Upper lobe of left lung (tissue), 6 donors: Measurements from ENCODE around the gene CENPVL1. TPM values are rescaled to one million over a fixed set of nuclear protein-coding genes. Genes with fewer than 3 reads are reported as not detected.
"Not testable (repeated sequence)": the region's sequence is repeated elsewhere in the genome, so short reads cannot be mapped to it uniquely, and the experiment has no call there.

Source experiments
- ATAC-seq, 2 donors: fragments of 200-7000 bp; cut with Tn5 transposase; one replicate each; pipeline ENCODE4 v1.9.1; 2022; ENCODE audit warnings: mild to moderate bottlenecking in 2 of 2, moderate library complexity in 2 of 2; ENCODE audit not compliant: low FRiP score in 2 of 2
- DNase-seq, 2 donors: peaks; one replicate each; pipeline ENCODE4 v3.0.0-alpha.2; 2019 to 2020
- H3K27ac ChIP-seq, 4 donors: fragments of 200-600 bp; sonication (generic); one replicate each; pipeline ENCODE4 v1.5.1; 2016 to 2019
- H3K27me3 ChIP-seq, 4 donors: fragments of 200-600 bp; sonication (generic); one replicate each; pipeline ENCODE4 v1.5.1; 2017 to 2019
- H3K36me3 ChIP-seq, 4 donors: fragments of 200-600 bp; sonication (generic); one replicate each; pipeline ENCODE4 v1.5.1; 2016 to 2019
- H3K4me1 ChIP-seq, 4 donors: fragments of 200-600 bp; sonication (generic); one replicate each; pipeline ENCODE4 v1.5.1; 2018 to 2019
- H3K4me3 ChIP-seq, 4 donors: fragments of 200-600 bp; sonication (generic); one replicate each; pipeline ENCODE4 v1.5.1; 2017 to 2019; ENCODE audit warnings: mild to moderate bottlenecking in 2 of 4, moderate library complexity in 1 of 4
- H3K9me3 ChIP-seq, 4 donors: fragments of 200-600 bp; sonication (generic); one replicate each; pipeline ENCODE4 v1.5.1; 2018 to 2019
- CTCF ChIP-seq, 6 experiments: fragments of 450-650 bp in 4 of 6; fragments of 200-600 bp in 2 of 6; sonication (generic) in 2 of 6; IDR thresholded peaks; one replicate each; pipeline ENCODE4 v1.5.1; 2016 to 2019; ENCODE audit warnings: antibody characterized with exemption in 6 of 6
- EP300 ChIP-seq, 4 donors: sonication (generic); formaldehyde crosslinking; IDR thresholded peaks; one replicate each; pipeline ENCODE4 v1.5.1; 2017; ENCODE audit warnings: antibody characterized with exemption in 4 of 4, control low read depth in 2 of 4
- POLR2A ChIP-seq, 4 donors: fragments of 450-650 bp; IDR thresholded peaks; one replicate each; pipeline ENCODE4 v1.5.1; 2016 to 2017; ENCODE audit warnings: antibody characterized with exemption in 4 of 4, mild to moderate bottlenecking in 2 of 4
- POLR2AphosphoS5 ChIP-seq, 2 donors: sonication (generic); formaldehyde crosslinking; IDR thresholded peaks; one replicate each; pipeline ENCODE4 v1.5.1; 2017; ENCODE audit warnings: antibody characterized with exemption in 2 of 2
- WGBS, 2 donors: methylation state at CpG; one replicate each; pipeline ENCODE4 v1.1.5; 2017 to 2018; 5-methylcytosine and 5-hydroxymethylcytosine counted together
- total RNA-seq, 6 donors: library from RNA; depleted of rRNA in 4 of 6; stranded (reverse); fragments of >200 nt in 4 of 6; gene quantifications; one replicate each; pipeline versions ENCODE4 v1.1.0 to v1.2.1, GENCODE V29; 2016 to 2021
- donor health status: DM: no; HTN: no; CAD: no; lungs with moderate emphysema.
- donor health status: DM: no; HTN: yes; CAD: no; lungs with severe emphysema.

Gene CENPVL1
- total RNA-seq, 6 donors from 2014 or later: not detected

GRCh38 chrX:51697397-51697796 is 12.9 kb upstream of the CENPVL1 start:
- H3K27ac ChIP-seq: no peak overlapping the region
- no peaks in the 10 kb centered on the region for H3K4me1 ChIP-seq
- 91 to 95% methylated on average over 7 to 8 of the region's 8 CpGs for WGBS, 2 donors
- no peak overlapping the region for H3K4me3 ChIP-seq
- no peaks in the 10 kb centered on the region for H3K27me3 ChIP-seq
- no peaks in the 10 kb centered on the region for H3K36me3 ChIP-seq
- DNase-seq (no peak), ATAC-seq (no peak)
- no peaks in the 10 kb centered on the region for H3K9me3 ChIP-seq
- no peak for TF ChIP-seq POLR2AphosphoS5 (IDR thresholded peaks at IDR 0.05)

DNA sequence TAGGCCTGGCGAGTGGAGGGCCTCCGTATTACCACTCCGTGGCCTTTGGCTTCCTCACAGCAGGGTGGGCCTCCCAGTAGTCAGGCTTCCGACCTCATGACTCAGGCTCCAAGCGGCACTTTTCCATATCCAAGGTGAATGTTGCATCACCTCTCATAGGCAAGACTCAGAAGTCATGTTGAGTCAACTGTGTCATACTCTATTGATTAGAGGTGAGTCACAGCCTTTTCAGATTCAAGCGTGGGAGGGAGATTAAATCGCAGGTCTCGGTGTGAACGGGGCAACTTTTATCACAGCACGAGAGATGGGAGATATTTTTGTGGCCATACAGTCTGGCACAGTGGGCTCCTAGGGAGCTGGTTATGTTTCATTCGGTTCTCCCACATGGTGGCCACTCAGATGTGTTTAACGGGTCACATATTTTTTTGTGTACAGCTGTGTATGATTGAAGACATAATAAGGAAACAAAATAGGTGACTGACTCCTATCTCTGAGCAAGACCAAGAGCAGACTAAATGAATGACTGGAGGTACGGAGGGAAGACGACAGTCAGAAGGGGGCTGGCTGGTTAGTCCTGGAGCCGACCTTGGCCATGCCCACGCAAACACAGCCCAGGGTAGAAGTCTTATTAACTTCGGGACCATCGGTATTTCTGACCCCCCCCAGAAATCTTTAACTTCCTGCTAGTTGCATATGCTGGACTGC is 2.8 kb downstream of the CENPVL1 start:
- not testable (repeated sequence) for ATAC-seq
- WGBS, 2 donors: no CpG with 5 or more reads among the region's 18 CpGs

GRCh38 chrX:51728202-51728601 is 17.9 kb downstream of the CENPVL1 start:
- H3K9me3 ChIP-seq: no peaks in the 10 kb centered on the region
- TF ChIP-seq POLR2A (IDR thresholded peaks at IDR 0.05): no peak
- no peak for TF ChIP-seq EP300 (IDR thresholded peaks at IDR 0.05)
- TF ChIP-seq POLR2AphosphoS5 (IDR thresholded peaks at IDR 0.05): no peak
- TF ChIP-seq CTCF (IDR thresholded peaks at IDR 0.05): no peak
- DNase-seq: no peak
- no peak overlapping the region for H3K27ac ChIP-seq
- no peak overlapping the region for H3K4me3 ChIP-seq
- H3K36me3 ChIP-seq: no peaks in the 10 kb centered on the region
- H3K4me1 ChIP-seq: no peaks in the 10 kb centered on the region
- no peaks in the 10 kb centered on the region for H3K27me3 ChIP-seq
- no peak for ATAC-seq

More for the DNA sequence above, 2.8 kb downstream of the CENPVL1 start:
- H3K27me3 ChIP-seq, H3K27ac ChIP-seq, H3K9me3 ChIP-seq, H3K36me3 ChIP-seq, DNase-seq, H3K4me3 ChIP-seq, H3K4me1 ChIP-seq: not testable (repeated sequence)

GRCh38 chrX:51737091-51737490 is 26.8 kb downstream of the CENPVL1 start:
- TF ChIP-seq POLR2A (IDR thresholded peaks at IDR 0.05) (no peak), EP300 (IDR thresholded peaks at IDR 0.05) (no peak), POLR2AphosphoS5 (IDR thresholded peaks at IDR 0.05) (no peak), CTCF (IDR thresholded peaks at IDR 0.05) (no peak)
- DNase-seq (no peak), ATAC-seq (no peak)
- Histone ChIP-seq H3K27ac (no peak overlapping the region), H3K36me3 (no peaks in the 10 kb centered on the region), H3K27me3 (no peaks in the 10 kb centered on the region), H3K4me3 (no peak overlapping the region), H3K4me1 (no peaks in the 10 kb centered on the region), H3K9me3 (no peaks in the 10 kb centered on the region)
- WGBS, 2 donors: 54 to 64% methylated on average over 2 of the region's 2 CpGs

DNA sequence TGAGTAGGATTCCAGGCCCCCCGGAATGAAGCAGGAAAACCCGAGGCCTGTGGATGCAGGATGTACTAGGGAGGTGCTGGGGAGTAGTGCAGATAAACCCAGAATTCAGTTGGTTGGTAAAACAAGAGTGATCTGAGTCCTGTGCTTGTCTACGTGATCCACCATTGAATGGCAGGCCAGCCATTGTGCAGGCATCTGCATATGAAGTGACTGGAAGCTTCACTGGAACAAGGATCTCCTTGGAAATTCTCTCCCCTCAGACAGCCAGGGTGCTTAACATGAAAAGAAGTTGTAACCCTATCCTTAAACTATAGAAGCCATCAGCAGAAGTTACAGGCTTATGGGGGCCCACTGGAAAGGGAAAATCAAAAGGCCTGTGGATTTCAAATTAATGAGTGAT is 32.3 kb downstream of the CENPVL1 start:
- ATAC-seq: no peak
- WGBS, 2 donors: 60 to 86% methylated on average over 2 to 3 of the region's 3 CpGs
- H3K36me3 ChIP-seq: no peaks in the 10 kb centered on the region
- no peak overlapping the region for H3K27ac ChIP-seq
- DNase-seq: no peak
- H3K4me3 ChIP-seq: peak overlapping the region in 1 of 4 donors; percentile 66
- no peak for TF ChIP-seq POLR2A (IDR thresholded peaks at IDR 0.05)
- no peak for TF ChIP-seq CTCF (IDR thresholded peaks at IDR 0.05)
- TF ChIP-seq EP300 (IDR thresholded peaks at IDR 0.05): no peak
- TF ChIP-seq POLR2AphosphoS5 (IDR thresholded peaks at IDR 0.05): no peak
- H3K4me1 ChIP-seq: peaks cover 0 to 3% (median 0%) of the 10 kb centered on the region in 4 donors
- peaks cover 0 to 3% (median 0%) of the 10 kb centered on the region in 4 donors for H3K9me3 ChIP-seq
- no peaks in the 10 kb centered on the region for H3K27me3 ChIP-seq
